ENCODE results near the gene CCDC3.
"Not testable (repeated sequence)": the region's sequence is repeated elsewhere in the genome, so short reads cannot be mapped to it uniquely, and the experiment has no call there.

The CCDC3 gene

DNA sequence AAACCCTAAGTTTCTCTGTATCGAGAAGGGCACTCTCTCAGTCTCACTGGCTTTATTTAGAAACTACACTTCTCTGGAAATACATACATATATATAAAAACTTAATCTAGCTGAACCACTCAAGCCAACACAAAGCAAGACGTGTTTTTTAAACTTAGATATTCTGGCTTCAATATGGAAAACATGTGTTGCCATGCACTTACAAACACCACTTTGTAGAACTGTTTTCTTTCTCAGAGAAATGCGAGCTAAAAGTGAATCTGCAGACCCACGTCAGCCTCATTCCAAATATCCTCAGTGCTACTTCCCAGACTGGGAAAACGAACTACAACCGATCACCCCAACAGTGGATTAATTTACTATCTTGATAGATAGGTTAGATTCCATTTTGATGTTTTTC is 1.7 kb downstream of the CCDC3 start:
- DNase-seq, result no peak

GRCh38 chr10:12995425-12995861 is 6.1 kb downstream of the CCDC3 start:
- DNase-seq, result no peak

GRCh38 chr10:12993595-12993994 is 7.9 kb downstream of the CCDC3 start:
- no peak for DNase-seq

DNA sequence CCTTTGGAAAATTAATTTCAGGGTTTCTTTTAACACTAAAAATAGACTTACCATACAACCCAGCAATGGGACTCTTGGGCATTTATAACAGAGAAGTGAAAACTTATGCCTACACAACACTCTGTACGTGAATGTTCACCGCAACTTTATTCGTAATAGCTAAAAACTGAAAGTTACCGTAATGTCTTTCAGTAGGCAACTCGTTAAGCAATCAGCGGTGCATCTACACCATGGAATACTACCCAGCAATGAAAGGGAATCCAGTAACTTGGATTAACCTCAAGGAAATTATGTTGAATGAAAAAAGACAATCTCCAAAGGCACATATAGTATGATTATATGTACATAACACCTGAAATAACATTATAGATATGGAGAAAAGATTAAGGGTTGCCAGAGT is 16.2 kb downstream of the CCDC3 start:
- DNase-seq, result no peak

DNA sequence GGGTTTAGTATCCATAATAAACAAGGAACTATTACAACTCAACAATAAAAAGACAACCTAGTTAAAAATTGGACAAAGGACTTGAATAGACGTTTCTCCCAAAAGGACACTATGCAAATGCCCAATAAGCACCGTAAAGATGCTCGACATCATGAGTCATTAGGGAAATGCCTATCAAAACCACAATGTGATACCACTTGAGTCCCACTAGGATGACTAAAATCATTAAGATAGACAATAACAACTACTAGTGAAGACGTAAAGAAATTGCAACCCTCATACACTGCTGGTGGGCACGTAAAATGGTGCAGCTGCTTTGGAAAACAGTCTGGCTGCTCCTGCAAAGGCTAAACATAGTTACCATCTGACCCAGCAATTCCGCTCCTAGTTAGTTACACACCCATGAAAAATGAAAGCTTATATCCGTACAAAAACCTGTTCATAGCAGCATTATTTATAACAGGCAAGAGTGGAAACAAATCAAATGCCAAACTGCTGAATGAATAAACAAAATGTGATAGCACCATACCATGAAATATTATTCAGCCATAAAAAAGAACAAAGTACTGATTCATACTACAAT is 17.3 kb downstream of the CCDC3 start:
- DNase-seq, result no peak

GRCh38 chr10:12983568-12983967 is 17.9 kb downstream of the CCDC3 start:
- DNase-seq, result not testable (repeated sequence)

DNA sequence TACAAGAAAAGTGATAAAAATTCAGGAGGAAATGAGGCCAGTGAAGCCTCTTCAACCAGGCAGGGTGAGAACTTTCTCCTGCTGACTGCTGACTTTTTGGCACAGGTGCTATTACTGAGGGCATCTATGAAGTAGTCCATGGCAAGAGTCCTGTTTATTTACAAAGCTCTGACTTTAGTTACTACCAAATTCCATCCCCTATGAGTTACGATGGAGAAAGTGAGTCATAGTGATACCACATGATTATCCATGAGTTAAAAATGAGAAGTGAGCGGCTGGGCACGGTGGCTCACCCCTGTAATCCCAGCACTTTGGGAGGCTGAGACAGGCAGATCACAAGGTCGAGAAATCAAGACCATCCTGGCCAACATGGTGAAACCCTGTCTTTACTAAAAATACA is 19.9 kb downstream of the CCDC3 start:
- no peak for DNase-seq

DNA sequence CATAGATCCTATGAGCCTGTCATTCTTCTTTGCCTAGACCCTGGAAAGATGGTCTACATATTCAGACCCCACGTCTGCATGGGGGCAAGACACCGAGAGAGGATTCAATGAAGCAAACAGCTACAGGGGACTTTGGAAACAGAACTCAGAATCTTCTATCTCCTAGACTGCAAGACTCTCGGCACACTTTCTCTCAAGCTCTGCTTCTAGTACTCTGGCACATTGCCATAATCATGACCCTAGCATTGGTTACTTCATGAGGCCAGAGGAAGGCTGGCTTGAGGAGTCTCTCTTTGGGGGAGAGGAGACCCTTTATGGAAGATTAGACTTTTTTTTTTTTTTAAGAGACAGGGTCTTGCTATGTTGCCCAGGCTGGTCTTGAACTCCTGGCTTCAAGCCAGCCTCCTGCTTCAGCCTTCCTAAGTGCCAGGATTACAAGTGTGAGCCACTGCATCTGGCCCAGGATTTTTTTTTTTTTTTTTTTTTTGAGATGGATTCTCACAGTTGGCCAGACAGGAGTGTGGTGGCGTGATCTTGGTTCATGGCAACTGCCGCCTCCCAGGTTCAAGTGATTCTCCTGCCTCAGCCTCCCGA is 20.7 kb downstream of the CCDC3 start:
- no peak for DNase-seq

DNA sequence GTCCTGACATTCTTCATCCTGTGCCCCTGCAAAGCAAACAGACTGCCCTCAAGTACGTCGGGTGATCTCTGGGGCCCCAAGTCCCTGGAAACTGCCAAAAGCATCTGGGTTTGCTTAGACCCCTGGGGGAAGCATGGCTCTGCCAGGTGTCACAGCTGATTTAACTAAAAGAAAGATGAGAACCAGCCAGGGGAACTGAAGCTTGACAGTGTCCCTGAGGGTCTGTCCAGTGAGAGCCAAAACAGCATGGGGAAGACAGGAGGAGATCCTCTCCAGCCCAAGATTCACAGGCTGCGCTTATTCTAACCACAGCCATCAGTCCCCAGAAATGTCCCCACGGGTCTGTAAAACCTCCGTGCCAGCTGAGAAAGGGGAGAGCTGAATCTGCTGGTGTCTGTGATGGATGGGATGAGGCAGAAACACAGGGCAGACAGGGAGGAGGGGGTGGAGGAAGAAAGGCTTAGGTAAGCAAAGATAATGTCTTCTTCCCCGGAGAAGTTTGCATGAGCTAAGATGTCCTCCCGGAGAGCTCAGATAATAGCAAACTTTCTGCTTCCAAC is 21.3 kb downstream of the CCDC3 start:
- DNase-seq, result no peak

GRCh38 chr10:12978891-12979290 is 22.6 kb downstream of the CCDC3 start:
- DNase-seq, result no peak

GRCh38 chr10:12975906-12976305 is 25.6 kb downstream of the CCDC3 start:
- DNase-seq, result no peak

DNA sequence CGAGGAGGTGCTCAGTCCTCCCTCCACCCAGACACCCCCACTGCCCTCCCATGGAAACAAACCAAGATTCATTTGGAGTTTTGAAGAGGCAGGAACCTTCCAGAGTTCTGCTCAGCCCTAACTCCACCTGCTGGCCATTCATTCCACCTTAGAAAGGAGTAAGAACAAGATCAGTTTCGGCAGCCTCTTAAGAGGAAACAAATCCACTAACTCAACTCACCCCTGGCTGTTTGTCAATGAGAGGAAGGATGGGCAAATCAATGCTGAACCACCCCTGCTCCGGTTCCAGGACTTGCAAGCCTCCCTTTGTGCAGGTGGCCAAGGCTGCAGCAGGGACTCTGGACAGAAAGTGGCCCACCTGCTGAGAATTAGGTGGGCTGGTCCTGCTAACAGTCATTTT is 26.2 kb downstream of the CCDC3 start:
- DNase-seq, result no peak

DNA sequence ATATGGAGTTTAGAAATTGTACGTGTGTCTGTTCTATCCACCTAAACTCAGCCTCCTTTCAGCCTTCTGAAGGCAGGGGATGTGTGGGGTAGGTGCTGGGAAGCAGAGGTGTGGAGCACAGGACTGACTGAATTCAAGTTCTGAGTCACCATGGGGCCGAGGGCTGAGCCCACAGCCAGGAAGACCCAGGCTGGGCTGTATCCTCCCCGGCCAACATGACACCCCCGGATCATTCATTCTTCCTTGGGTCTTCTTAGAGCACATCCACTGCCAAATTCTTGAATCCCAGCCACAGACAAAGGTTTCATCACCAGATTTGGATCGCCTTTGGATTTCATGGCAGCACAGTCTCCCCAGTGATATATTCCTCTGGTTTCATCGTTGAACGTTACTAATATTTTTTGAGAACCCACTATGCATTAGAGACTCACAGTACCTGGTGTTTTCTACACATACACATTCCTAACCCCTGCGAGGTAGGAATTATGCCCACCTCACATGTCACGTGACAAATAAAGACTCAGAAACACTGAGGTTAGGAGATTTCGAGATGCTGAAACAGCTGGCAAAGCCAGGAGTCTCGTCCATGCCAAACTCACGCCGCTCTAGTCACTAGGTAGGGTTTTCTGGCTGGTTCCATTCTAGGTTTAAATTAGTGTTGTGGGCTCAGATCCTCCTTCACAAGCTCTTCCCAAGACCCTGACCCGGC is 26.9 kb downstream of the CCDC3 start:
- no peak for DNase-seq

GRCh38 chr10:12974078-12974477 is 27.4 kb downstream of the CCDC3 start:
- DNase-seq, result no peak

DNA sequence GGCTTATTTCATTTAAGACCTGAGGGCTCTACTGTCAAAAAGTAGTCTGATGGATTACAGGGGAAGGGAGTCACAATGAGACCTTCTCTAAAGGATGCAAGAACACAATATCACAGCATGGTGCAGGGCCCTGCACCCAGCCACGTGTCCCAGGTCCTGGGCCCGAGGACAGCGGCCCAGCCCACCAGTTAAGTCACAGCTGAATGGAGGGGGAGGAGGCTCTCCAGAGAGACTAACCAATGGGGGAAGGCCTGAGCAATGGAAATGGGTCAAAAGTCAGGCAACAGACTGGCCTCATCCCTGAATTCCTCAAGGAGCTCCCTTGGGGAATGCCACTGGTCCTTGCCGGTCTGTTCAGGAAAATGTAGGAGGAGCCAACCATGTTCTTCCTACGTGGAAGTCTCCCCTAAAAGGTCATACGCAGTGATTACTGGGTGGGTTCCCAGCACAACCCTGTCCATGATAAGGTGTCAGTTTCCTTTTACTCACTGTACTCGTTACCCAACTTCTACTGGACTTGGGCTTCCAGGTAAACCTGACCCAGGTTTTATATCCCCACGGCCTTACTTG is 28.3 kb downstream of the CCDC3 start:
- no peak for DNase-seq

GRCh38 chr10:12972146-12972545 is 29.4 kb downstream of the CCDC3 start:
- DNase-seq, result no peak

DNA sequence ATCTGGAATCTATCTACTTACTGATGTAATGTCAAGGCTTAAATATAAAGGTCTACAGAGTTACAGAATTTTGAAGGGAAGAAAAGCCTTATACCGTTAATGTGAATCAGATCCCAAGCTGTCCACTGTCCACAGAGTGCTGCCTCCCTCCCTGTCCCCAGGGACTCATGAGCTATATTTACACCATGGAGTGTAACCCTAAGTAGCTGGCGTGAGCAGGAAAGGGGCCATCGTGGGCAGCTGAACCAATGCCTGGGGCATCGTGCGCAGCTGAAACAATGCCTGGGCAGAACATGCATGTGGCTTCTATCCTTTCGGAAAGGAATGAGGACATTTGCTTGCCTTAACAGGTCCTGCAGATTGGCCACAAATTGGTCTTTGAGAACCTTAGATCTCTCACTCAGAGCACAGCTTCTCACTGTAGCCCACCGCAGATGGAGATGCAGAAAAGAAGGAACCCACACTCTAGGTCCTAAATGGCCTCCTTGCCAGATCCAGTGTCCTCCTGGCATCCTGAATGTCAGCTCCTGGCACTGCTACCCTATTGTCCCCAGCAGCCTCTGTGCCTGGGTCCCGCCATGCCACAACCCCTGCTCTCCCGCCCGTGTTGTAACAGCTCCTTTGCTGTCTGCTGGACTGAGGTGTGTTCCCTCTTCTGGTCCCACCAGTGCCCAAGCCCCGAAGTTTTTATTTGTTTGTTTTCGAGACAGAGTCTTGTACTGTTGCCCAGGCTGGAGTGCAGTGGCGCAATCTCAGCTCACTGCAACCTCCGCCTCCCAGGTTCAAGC is 30.3 kb downstream of the CCDC3 start:
- no peak for DNase-seq

- no peak for DNase-seq
Measured at GRCh38 chr10:12969951-12970350, 31.6 kb downstream of the CCDC3 start.

DNA sequence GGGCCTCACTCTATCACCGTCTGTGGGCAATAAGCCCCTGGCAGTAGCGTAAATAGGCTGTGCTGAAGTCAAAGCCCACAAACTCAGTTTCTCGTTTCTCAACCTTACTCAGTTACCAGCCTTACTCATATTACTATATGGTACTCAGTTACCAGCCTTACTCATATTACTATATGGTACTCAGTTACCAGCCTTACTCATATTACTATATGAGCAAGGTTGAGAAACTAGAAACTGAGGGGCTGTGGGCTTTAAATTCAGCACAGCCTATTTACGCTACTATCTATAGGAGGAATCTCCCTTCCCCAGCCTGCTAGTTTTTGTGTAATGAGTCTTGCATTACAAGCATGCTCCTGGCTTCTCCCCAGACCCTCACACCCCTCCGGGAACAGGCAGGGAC is 35.4 kb downstream of the CCDC3 start:
- DNase-seq, result no peak

GRCh38 chr10:12965571-12965970 is 35.9 kb downstream of the CCDC3 start:
- no peak for DNase-seq

DNA sequence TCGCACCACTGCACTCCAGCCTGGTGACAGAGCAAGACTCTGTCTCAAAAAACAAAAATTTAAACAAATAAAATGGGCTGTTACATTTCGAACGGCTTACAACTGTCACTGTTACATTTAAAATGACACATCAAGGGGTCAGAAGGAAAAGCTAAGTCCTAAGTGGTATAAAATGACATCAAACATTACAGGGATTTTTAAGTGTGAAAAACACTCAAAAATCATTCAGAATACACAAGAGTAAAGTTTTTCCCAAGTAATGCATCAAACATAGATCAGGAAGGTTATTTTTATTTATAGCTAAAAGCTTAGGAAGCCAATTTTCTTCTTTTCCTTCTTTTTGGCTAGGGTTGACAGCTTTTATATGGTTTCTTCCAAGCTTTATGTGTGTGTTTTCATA is 39.0 kb downstream of the CCDC3 start:
- DNase-seq, result no peak

GRCh38 chr10:12961416-12962205 is 39.9 kb downstream of the CCDC3 start:
- DNase-seq, result no peak

All from stimulated activated naive CD4-positive, alpha-beta T cell (primary cell).